PC-3 (cell line): Measurements from ENCODE around the gene PFN3.

ENCODE experiments used
- EZH2 ChIP-seq: fragments of 300-600 bp; sonication (generic); IDR thresholded peaks from one replicate; pipeline ENCODE4 v1.6.1; 2017; ENCODE audit warnings: antibody characterized with exemption, mild to moderate bottlenecking, low read length; ENCODE audit not compliant: unreplicated experiment
- EZH2phosphoT487 ChIP-seq: fragments of 300-600 bp; sonication (generic); IDR thresholded peaks from 2 replicates; pipeline ENCODE4 v1.6.1; 2018; ENCODE audit warnings: mild to moderate bottlenecking, antibody characterized with exemption, low read length, borderline replicate concordance
- TF ChIP-seq, protein P1 (sequence below): fragments of 300-600 bp; sonication (generic); conservative IDR thresholded peaks from 2 replicates; pipeline ENCODE4 v1.5.1; 2017; ENCODE audit warnings: antibody characterized with exemption, low read depth, mild to moderate bottlenecking, low read length

DNA sequence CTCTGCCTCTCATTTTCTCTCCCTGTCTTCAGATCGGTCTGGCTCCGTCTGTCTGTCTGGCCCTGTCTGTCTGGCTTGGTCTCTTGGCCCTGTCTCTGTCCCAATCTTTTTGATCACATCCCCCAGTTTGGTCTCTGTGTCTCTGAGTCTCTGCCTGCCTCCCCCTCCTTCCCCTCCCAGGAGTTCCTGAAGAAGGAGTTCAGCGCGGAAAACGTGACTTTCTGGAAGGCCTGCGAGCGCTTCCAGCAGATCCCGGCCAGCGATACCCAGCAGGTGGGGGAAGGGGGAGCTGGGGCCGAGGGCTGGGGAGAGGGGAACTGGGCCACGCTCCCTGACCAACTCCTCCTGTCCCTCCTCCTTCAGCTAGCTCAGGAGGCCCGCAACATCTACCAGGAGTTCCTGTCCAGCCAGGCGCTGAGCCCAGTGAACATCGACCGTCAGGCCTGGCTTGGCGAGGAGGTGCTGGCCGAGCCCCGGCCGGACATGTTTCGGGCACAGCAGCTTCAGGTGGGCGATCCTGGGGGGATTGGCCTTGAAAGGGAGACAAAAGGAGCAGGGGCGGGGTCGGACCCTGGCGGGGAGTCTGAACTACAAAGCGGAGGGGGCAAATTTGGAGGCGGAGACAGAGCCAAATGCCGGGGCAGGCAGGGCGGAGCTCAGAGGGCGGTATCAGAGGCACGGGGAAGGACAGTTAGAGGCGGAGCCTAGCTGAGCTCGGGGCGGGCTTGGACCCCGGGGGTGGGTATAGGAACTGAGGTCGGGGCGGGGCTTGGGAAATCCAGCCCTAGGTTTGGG, 33.7 kb downstream of the PFN3 start:
- TF ChIP-seq, protein P1, sequence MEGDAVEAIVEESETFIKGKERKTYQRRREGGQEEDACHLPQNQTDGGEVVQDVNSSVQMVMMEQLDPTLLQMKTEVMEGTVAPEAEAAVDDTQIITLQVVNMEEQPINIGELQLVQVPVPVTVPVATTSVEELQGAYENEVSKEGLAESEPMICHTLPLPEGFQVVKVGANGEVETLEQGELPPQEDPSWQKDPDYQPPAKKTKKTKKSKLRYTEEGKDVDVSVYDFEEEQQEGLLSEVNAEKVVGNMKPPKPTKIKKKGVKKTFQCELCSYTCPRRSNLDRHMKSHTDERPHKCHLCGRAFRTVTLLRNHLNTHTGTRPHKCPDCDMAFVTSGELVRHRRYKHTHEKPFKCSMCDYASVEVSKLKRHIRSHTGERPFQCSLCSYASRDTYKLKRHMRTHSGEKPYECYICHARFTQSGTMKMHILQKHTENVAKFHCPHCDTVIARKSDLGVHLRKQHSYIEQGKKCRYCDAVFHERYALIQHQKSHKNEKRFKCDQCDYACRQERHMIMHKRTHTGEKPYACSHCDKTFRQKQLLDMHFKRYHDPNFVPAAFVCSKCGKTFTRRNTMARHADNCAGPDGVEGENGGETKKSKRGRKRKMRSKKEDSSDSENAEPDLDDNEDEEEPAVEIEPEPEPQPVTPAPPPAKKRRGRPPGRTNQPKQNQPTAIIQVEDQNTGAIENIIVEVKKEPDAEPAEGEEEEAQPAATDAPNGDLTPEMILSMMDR: no peak
- TF ChIP-seq EZH2: no peak
- no peak for TF ChIP-seq EZH2phosphoT487
